ENCODE measurements around the gene AVPR1B. TPM values are rescaled to one million over a fixed set of nuclear protein-coding genes. Genes with fewer than 3 reads are reported as not detected.

AVPR1B gene
- total RNA-seq, 1 donor from 2014 or later = not detected

GRCh38 chr1:206087091-206087490 is 30.1 kb downstream of the AVPR1B start:
- Mint-ChIP-seq H3K9me3 (ENCODE audit: unreplicated experiment) (no peaks in the 10 kb centered on the region), H3K36me3 (ENCODE audit: unreplicated experiment) (no peaks in the 10 kb centered on the region), H3K4me1 (ENCODE audit: low read depth, unreplicated experiment) (no peaks in the 10 kb centered on the region), H3K27me3 (ENCODE audit: unreplicated experiment) (no peaks in the 10 kb centered on the region), H3K4me3 (ENCODE audit: unreplicated experiment) (no peak overlapping the region), H3K27ac (ENCODE audit: unreplicated experiment) (no peak overlapping the region)
- DNase-seq = no peak
- no peak for TF ChIP-seq CTCF (IDR thresholded peaks at IDR 0.05; ENCODE audit: partially characterized antibody, unreplicated experiment)

GRCh38 chr1:206083750-206084149 is 33.4 kb downstream of the AVPR1B start:
- no peaks in the 10 kb centered on the region for H3K36me3 Mint-ChIP-seq (ENCODE audit: unreplicated experiment)
- no peaks in the 10 kb centered on the region for H3K27me3 Mint-ChIP-seq (ENCODE audit: unreplicated experiment)
- no peak for DNase-seq
- no peak for TF ChIP-seq CTCF (IDR thresholded peaks at IDR 0.05; ENCODE audit: partially characterized antibody, unreplicated experiment)
- H3K4me1 Mint-ChIP-seq (ENCODE audit: low read depth, unreplicated experiment) = no peaks in the 10 kb centered on the region
- no peaks in the 10 kb centered on the region for H3K9me3 Mint-ChIP-seq (ENCODE audit: unreplicated experiment)
- H3K4me3 Mint-ChIP-seq (ENCODE audit: unreplicated experiment) = no peak overlapping the region
- no peak overlapping the region for H3K27ac Mint-ChIP-seq (ENCODE audit: unreplicated experiment)

- Mint-ChIP-seq H3K4me1 (ENCODE audit: low read depth, unreplicated experiment) (no peaks in the 10 kb centered on the region), H3K27ac (ENCODE audit: unreplicated experiment) (no peak overlapping the region), H3K9me3 (ENCODE audit: unreplicated experiment) (no peaks in the 10 kb centered on the region), H3K4me3 (ENCODE audit: unreplicated experiment) (no peak overlapping the region), H3K27me3 (ENCODE audit: unreplicated experiment) (no peaks in the 10 kb centered on the region), H3K36me3 (ENCODE audit: unreplicated experiment) (no peaks in the 10 kb centered on the region)
- no peak for DNase-seq
- TF ChIP-seq CTCF (IDR thresholded peaks at IDR 0.05; ENCODE audit: partially characterized antibody, unreplicated experiment) = no peak
Measured at GRCh38 chr1:206082831-206083695, 34.1 kb downstream of the AVPR1B start.

- no peak for TF ChIP-seq CTCF (IDR thresholded peaks at IDR 0.05; ENCODE audit: partially characterized antibody, unreplicated experiment)
- no peaks in the 10 kb centered on the region for H3K36me3 Mint-ChIP-seq (ENCODE audit: unreplicated experiment)
- H3K4me3 Mint-ChIP-seq (ENCODE audit: unreplicated experiment) = no peak overlapping the region
- H3K9me3 Mint-ChIP-seq (ENCODE audit: unreplicated experiment) = peaks cover 2% of the 10 kb centered on the region
- H3K27me3 Mint-ChIP-seq (ENCODE audit: unreplicated experiment) = no peaks in the 10 kb centered on the region
- DNase-seq = no peak
- no peaks in the 10 kb centered on the region for H3K4me1 Mint-ChIP-seq (ENCODE audit: low read depth, unreplicated experiment)
- no peak overlapping the region for H3K27ac Mint-ChIP-seq (ENCODE audit: unreplicated experiment)
Measured at GRCh38 chr1:206081856-206082255, 35.3 kb downstream of the AVPR1B start.
